GM13976 (cell line): ENCODE data around the gene ENOX1.

Experiments
- DNase-seq: peaks from one replicate; pipeline ENCODE4 v3.0.0; 2012; ENCODE audit warnings: low spot score
- in situ Hi-C: fragments of 300-500 bp; cut with MboI; formaldehyde crosslinking; loops from one replicate; pipeline ENCODE4 v1.12.0; 2022; ENCODE audit warnings: low sequenced_read_pairs, mixed read lengths, inconsistent platforms; ENCODE audit not compliant: unreplicated experiment
- TF ChIP-seq, protein P1 (sequence below): IDR thresholded peaks from 2 replicates; pipeline ENCODE4 v1.5.1; 2012; ENCODE audit warnings: borderline replicate concordance, mild to moderate bottlenecking; ENCODE audit not compliant: insufficient read depth; ENCODE audit errors: extremely low read depth, missing control alignments, control extremely low read depth

The ENOX1 gene

GRCh38 chr13:43545317-43545874 lies 241.4 kb downstream of the ENOX1 start:
- TF ChIP-seq, protein P1, sequence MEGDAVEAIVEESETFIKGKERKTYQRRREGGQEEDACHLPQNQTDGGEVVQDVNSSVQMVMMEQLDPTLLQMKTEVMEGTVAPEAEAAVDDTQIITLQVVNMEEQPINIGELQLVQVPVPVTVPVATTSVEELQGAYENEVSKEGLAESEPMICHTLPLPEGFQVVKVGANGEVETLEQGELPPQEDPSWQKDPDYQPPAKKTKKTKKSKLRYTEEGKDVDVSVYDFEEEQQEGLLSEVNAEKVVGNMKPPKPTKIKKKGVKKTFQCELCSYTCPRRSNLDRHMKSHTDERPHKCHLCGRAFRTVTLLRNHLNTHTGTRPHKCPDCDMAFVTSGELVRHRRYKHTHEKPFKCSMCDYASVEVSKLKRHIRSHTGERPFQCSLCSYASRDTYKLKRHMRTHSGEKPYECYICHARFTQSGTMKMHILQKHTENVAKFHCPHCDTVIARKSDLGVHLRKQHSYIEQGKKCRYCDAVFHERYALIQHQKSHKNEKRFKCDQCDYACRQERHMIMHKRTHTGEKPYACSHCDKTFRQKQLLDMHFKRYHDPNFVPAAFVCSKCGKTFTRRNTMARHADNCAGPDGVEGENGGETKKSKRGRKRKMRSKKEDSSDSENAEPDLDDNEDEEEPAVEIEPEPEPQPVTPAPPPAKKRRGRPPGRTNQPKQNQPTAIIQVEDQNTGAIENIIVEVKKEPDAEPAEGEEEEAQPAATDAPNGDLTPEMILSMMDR: no peak
- in situ Hi-C loops: no loop called here
- DNase-seq: no peak

- TF ChIP-seq, protein P1: no peak
- in situ Hi-C loops: no loop called here
- no peak for DNase-seq
These were observed 242.1 kb downstream of the ENOX1 start for GRCh38 chr13:43544631-43545030.

- in situ Hi-C loops: no loop called here
- TF ChIP-seq, protein P1: no peak
These were observed 242.8 kb downstream of the ENOX1 start for GRCh38 chr13:43544011-43544410.

DNA sequence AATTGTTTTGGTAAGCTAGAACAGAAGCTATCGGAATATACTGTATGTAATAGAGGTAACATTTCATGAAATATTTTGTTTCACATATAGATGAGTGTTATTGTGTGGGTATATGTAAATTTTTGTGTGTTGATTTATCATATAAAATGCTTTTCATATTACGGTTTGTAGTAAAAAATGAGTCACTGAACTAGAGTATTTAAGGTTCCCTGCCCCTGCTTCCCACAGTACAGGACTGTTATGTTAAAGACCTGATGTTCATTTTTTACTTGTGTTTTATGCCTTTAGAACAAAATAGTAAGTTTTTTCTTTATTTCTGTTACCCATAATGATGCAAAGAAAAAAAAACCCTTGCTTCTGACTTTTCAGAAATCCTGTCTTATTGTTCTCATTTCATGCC lies 243.4 kb downstream of the ENOX1 start:
- no peak for DNase-seq
- TF ChIP-seq, protein P1: no peak
- in situ Hi-C loops: no loop called here

More at GRCh38 chr13:43544011-43544410, 242.8 kb downstream of the ENOX1 start:
- no peak for DNase-seq

DNA sequence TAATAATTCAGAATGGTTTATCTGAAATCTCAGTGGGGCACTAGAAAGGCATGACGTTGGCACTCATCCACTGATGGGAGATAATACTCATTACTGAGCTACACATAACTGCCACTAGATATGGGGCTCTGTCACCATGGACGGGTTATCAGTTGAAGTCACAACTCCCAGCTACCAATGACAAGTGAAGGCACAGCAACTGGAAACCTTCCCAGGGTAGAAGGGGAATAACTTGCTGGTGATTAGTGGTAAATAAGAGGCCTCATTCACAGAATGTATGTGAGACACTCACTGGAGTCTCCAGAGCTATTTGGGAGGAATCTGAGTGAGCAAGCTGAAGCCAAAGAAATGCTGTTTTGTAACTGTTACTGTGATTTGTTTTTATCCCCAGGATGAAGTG lies 249.6 kb downstream of the ENOX1 start:
- in situ Hi-C loops: no loop called here
- TF ChIP-seq, protein P1: no peak
- DNase-seq: no peak

DNA sequence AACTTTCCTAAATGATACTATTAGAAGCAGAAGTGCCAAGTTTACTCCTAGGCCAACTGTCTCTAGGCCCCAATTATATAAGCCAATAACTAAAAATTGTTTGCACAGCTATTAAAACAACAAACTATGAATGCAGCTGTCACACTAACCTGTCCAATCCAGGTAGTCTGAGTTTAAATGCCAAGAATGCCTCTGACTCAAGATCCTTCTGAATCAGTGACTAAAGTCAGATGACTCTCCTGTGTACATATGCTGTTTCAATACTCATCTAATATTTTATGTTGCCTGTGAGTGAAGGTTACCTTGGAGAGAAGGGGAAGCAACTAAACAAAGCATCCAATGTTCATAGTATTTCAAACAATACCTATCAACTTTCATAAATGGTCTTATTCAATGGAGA lies 257.0 kb downstream of the ENOX1 start:
- TF ChIP-seq, protein P1: no peak
- DNase-seq: no peak
- in situ Hi-C loops: no loop called here
